A549 (cell line): ENCODE results near the gene CPA5. TPM values are rescaled to one million over a fixed set of nuclear protein-coding genes. Genes with fewer than 3 reads are reported as not detected.
"Not testable (repeated sequence)": the region's sequence is repeated elsewhere in the genome, so short reads cannot be mapped to it uniquely, and the experiment has no call there.

ENCODE experiments used
- ATAC-seq, 2 experiments: fragments of 200-7000 bp in 1 of 2; fragments of >200 bp in 1 of 2; cut with Nextera tagmentation in 1 of 2; cut with Tn5 transposase in 1 of 2; 3 replicates each; pipeline versions ENCODE4 v1.8.0 to v1.9.1; 2018 to 2020; ENCODE audit warnings: mild to moderate bottlenecking in 1 of 2, moderate library complexity in 1 of 2
- CTCF ChIA-PET: fragments of 300-600 bp; sonication (Branson Sonifier 250); formaldehyde crosslinking; extraction: SDS; loops from one replicate; lab custom pipeline; 2021; ENCODE audit warnings: antibody characterized with exemption, inconsistent platforms; lab: Yijun Ruan, JAX
- POLR2A ChIA-PET: fragments of 350-600 bp; formaldehyde crosslinking; extraction: SDS; loops from one replicate; lab custom pipeline; 2021; ENCODE audit warnings: antibody characterized with exemption, inconsistent platforms; lab: Yijun Ruan, JAX
- DNase-seq, 2 experiments: peaks; one replicate each; pipeline versions ENCODE4 v3.0.0 to v3.0.0-alpha.2; 2011 to 2016; ENCODE audit warnings: low read depth in 1 of 2, low spot score in 1 of 2
- FAIRE-seq: peaks from 2 replicates; lab custom pipeline; 2011; peaks lifted over from hg19 to GRCh38; lab: Jason Lieb, UNC
- H3K27ac ChIP-seq, 2 experiments: fragments of >200 bp; sonication (Bioruptor Twin); formaldehyde crosslinking; 3 replicates each; pipeline ENCODE4 v1.5.1; 2016 to 2017
- H3K4me1 ChIP-seq: fragments of >200 bp; sonication (Bioruptor Twin); formaldehyde crosslinking; 3 replicates; pipeline ENCODE4 v1.6.1; 2016
- H3K4me2 ChIP-seq: fragments of >200 bp; sonication (Bioruptor Twin); formaldehyde crosslinking; 3 replicates; pipeline ENCODE4 v1.6.1; 2016
- H3K4me3 ChIP-seq: fragments of >200 bp; sonication (Bioruptor Twin); formaldehyde crosslinking; 3 replicates; pipeline ENCODE4 v1.5.1; 2016
- H3K9me3 ChIP-seq: fragments of >200 bp; sonication (Bioruptor Twin); formaldehyde crosslinking; 3 replicates; pipeline ENCODE4 v1.6.1; 2016
- CBX2 ChIP-seq: fragments of 200-600 bp; sonication (generic); IDR thresholded peaks from 2 replicates; pipeline ENCODE4 v1.6.1; 2016; ENCODE audit warnings: low read depth, mild to moderate bottlenecking, borderline replicate concordance
- CHD2 ChIP-seq: fragments of 150-350 bp; IDR thresholded peaks from 2 replicates; pipeline ENCODE4 v1.6.1; 2014; ENCODE audit warnings: low read length; ENCODE audit not compliant: partially characterized antibody
- CHD4 ChIP-seq: fragments of 200-600 bp; sonication (generic); IDR thresholded peaks from 2 replicates; pipeline ENCODE4 v1.6.1; 2016; ENCODE audit warnings: antibody characterized with exemption, mild to moderate bottlenecking, borderline replicate concordance
- E2F6 ChIP-seq: IDR thresholded peaks from 2 replicates; pipeline ENCODE4 v1.6.1; 2012; ENCODE audit warnings: low read depth, borderline replicate concordance
- ELK1 ChIP-seq: fragments of 150-350 bp; IDR thresholded peaks from 2 replicates; pipeline ENCODE4 v1.6.1; 2014; ENCODE audit warnings: low read depth, mild to moderate bottlenecking, low read length
- EP300 ChIP-seq, 2 experiments: fragments of >200 bp; sonication (Bioruptor Twin); formaldehyde crosslinking; IDR thresholded peaks; 2 replicates in 1 of 2; 3 replicates in 1 of 2; pipeline ENCODE4 v1.6.1; 2016 to 2017
- HDAC2 ChIP-seq: fragments of 200-600 bp; sonication (generic); IDR thresholded peaks from 2 replicates; pipeline ENCODE4 v1.6.1; 2016
- HEYL ChIP-seq: fragments of 250-450 bp; sonication (Bioruptor Pico); IDR thresholded peaks from 2 replicates; pipeline ENCODE4 v1.8.0; 2021; ENCODE audit warnings: mild to moderate bottlenecking, moderate library complexity
- HMGXB4 ChIP-seq: fragments of 250-450 bp; sonication (Bioruptor Pico); IDR thresholded peaks from 2 replicates; pipeline ENCODE4 v1.5.0; 2021; ENCODE audit warnings: mild to moderate bottlenecking, moderate library complexity, borderline replicate concordance
- HOXA7 ChIP-seq: fragments of 250-450 bp; sonication (Bioruptor Pico); IDR thresholded peaks from 2 replicates; pipeline ENCODE4 v1.5.0; 2020; ENCODE audit warnings: mild to moderate bottlenecking, moderate library complexity
- MAFK ChIP-seq: fragments of 450-650 bp; IDR thresholded peaks from 2 replicates; pipeline ENCODE4 v1.6.1; 2014; ENCODE audit not compliant: partially characterized antibody
- MYC ChIP-seq: IDR thresholded peaks from 2 replicates; pipeline ENCODE4 v1.6.1; 2012; ENCODE audit warnings: mild to moderate bottlenecking, inconsistent platforms, low read length, improper control_type of control experiment, borderline replicate concordance
- NPAS2 ChIP-seq: fragments of 250-450 bp; sonication (Bioruptor Pico); IDR thresholded peaks from 2 replicates; pipeline ENCODE4 v1.8.0; 2022; ENCODE audit warnings: mild to moderate bottlenecking, moderate library complexity, borderline replicate concordance
- POLR2AphosphoS2 ChIP-seq: conservative IDR thresholded peaks from 2 replicates; pipeline ENCODE4 v1.6.1; 2012; ENCODE audit warnings: low read length, improper control_type of control experiment, inconsistent platforms
- RAD21 ChIP-seq, 2 experiments: fragments of >200 bp in 1 of 2; sonication (Bioruptor Twin) in 1 of 2; formaldehyde crosslinking in 1 of 2; IDR thresholded peaks in 1 of 2; conservative IDR thresholded peaks in 1 of 2; 2 replicates in 1 of 2; 3 replicates in 1 of 2; pipeline ENCODE4 v1.6.1; 2012 to 2018; ENCODE audit warnings: inconsistent platforms in 1 of 2
- RCOR1 ChIP-seq: fragments of 150-350 bp; IDR thresholded peaks from 2 replicates; pipeline ENCODE4 v1.6.1; 2014; ENCODE audit warnings: antibody characterized with exemption, low read length, low read depth
- RNF2 ChIP-seq: fragments of 200-600 bp; sonication (generic); IDR thresholded peaks from 2 replicates; pipeline ENCODE4 v1.6.1; 2016; ENCODE audit warnings: low read depth, mild to moderate bottlenecking, antibody characterized with exemption, moderate library complexity, borderline replicate concordance
- SMC3 ChIP-seq: fragments of >200 bp; sonication (Bioruptor Twin); formaldehyde crosslinking; IDR thresholded peaks from 3 replicates; pipeline ENCODE4 v1.6.1; 2018; ENCODE audit warnings: inconsistent platforms
- SREBF2 ChIP-seq: fragments of 450-650 bp; IDR thresholded peaks from 2 replicates; pipeline ENCODE4 v1.6.1; 2014; ENCODE audit warnings: mild to moderate bottlenecking, moderate library complexity
- ZC3H11A ChIP-seq: fragments of 450-650 bp; IDR thresholded peaks from 2 replicates; pipeline ENCODE4 v1.6.1; 2014; ENCODE audit warnings: antibody characterized with exemption, mild to moderate bottlenecking
- WGBS: methylation state at CpG from one replicate; pipeline ENCODE4 v1.1.6; 2017; ENCODE audit errors: missing lambda C conversion rate; 5-methylcytosine and 5-hydroxymethylcytosine counted together
- polyA plus RNA-seq, 4 experiments: library from polyadenylated mRNA; depleted of rRNA in 3 of 4; stranded (reverse); fragments of >200 nt; fragmentation: RNase III in 1 of 4; extraction: RNeasy Plus Mini Kit Qiagen cat#74134 plus additional on column Dnase treatment in 1 of 4; gene quantifications; 2 replicates in 3 of 4; 3 replicates in 1 of 4; pipeline ENCODE4 v1.2.3, GENCODE V29; 2011 to 2017
- TF ChIP-seq, protein P1 (sequence below): fragments of 450-650 bp; IDR thresholded peaks from 2 replicates; pipeline ENCODE4 v1.6.1; 2014; ENCODE audit warnings: antibody characterized with exemption

Gene CPA5
- polyA plus RNA-seq, 2 of the 4 experiments (the other 2 are of a cell fraction): not detected

DNA sequence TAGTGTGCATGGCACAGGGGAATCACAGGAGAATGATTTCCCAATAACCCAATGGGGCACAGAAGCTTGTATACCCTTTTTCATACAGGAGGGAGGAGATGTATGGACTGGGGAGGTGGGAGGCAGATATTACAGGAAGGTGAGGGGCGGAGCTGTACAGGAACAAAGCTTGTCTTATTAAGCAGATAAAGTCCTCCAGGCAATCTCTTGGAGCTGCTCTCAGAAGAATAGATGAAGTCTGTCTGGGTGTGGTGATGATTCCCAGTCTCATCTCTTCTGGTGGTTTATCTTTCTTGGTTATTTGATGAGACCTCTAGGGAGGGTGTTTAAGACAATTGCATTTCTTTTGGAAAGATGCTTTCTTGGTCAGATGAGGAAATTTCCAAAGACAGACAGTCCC, 25.1 kb upstream of the CPA5 start:
- no peak overlapping the region for H3K4me3 ChIP-seq
- 71% methylated on average over 1 of the region's 1 CpG for WGBS
- DNase-seq (no peak), ATAC-seq (no peak), FAIRE-seq (no peak)
- no peaks in the 10 kb centered on the region for H3K9me3 ChIP-seq
- ChIA-PET CTCF (no interaction called here), POLR2A (no interaction called here)
- no peak overlapping the region for H3K27ac ChIP-seq
- TF ChIP-seq HEYL (CRISPR knock-in tag): no peak
- TF ChIP-seq ZC3H11A: no peak
- TF ChIP-seq ELK1: no peak
- no peak for TF ChIP-seq HDAC2
- TF ChIP-seq POLR2AphosphoS2: no peak
- TF ChIP-seq RAD21 (conservative IDR thresholded peaks at IDR 0.05 in 1 of 2, IDR thresholded peaks at IDR 0.05 in 1 of 2): no peak
- no peak for TF ChIP-seq CHD2
- TF ChIP-seq NPAS2: no peak
- no peak for TF ChIP-seq MYC
- TF ChIP-seq CBX2: no peak
- TF ChIP-seq EP300 (IDR thresholded peaks at IDR 0.05): no peak
- no peak for TF ChIP-seq MAFK
- no peak for TF ChIP-seq HOXA7
- TF ChIP-seq SMC3: no peak
- no peak for TF ChIP-seq HMGXB4 (CRISPR knock-in tag)
- H3K4me1 ChIP-seq: no peaks in the 10 kb centered on the region
- H3K4me2 ChIP-seq: no peak overlapping the region

GRCh38 chr7:130321542-130322229, 22.9 kb upstream of the CPA5 start:
- CTCF ChIA-PET: interaction anchor here (0.8 to 1.1 kb wide), 2 partner anchors 9 to 79 kb away, joined by 3 read pairs; no protein-coding TSS in a partner anchor
- H3K4me3 ChIP-seq, ATAC-seq, H3K27ac ChIP-seq, FAIRE-seq, H3K9me3 ChIP-seq, DNase-seq, H3K4me2 ChIP-seq, H3K4me1 ChIP-seq, POLR2A ChIA-PET: not testable (repeated sequence)
- WGBS: 47% methylated on average over 3 of the region's 3 CpGs

GRCh38 chr7:130322615-130323014, 22.0 kb upstream of the CPA5 start:
- TF ChIP-seq SREBF2 (no peak), E2F6 (no peak), RCOR1 (no peak), CHD4 (no peak), HOXA7 (no peak), POLR2AphosphoS2 (no peak), RNF2 (no peak)
- TF ChIP-seq, protein P1, sequence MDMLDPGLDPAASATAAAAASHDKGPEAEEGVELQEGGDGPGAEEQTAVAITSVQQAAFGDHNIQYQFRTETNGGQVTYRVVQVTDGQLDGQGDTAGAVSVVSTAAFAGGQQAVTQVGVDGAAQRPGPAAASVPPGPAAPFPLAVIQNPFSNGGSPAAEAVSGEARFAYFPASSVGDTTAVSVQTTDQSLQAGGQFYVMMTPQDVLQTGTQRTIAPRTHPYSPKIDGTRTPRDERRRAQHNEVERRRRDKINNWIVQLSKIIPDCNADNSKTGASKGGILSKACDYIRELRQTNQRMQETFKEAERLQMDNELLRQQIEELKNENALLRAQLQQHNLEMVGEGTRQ: no peak
- CTCF ChIA-PET: no interaction called here
- no peak overlapping the region for H3K4me3 ChIP-seq
- H3K9me3 ChIP-seq: no peaks in the 10 kb centered on the region
- POLR2A ChIA-PET: no interaction called here
- ATAC-seq: no peak
- DNase-seq: no peak
- no peak overlapping the region for H3K4me2 ChIP-seq
- no peak for FAIRE-seq
- H3K27ac ChIP-seq: no peak overlapping the region
- 74% methylated on average over 7 of the region's 7 CpGs for WGBS
- H3K4me1 ChIP-seq: no peaks in the 10 kb centered on the region
